Anterior cingulate cortex (tissue), 58 donors: ENCODE results near the gene TRPC4.
"Not testable (repeated sequence)": the region's sequence is repeated elsewhere in the genome, so short reads cannot be mapped to it uniquely, and the experiment has no call there.

Experiments used
- DNase-seq, 58 donors: peaks; one replicate each; lab custom pipeline; 2025; lab: John Stamatoyannopoulos, UW

The TRPC4 gene

DNA sequence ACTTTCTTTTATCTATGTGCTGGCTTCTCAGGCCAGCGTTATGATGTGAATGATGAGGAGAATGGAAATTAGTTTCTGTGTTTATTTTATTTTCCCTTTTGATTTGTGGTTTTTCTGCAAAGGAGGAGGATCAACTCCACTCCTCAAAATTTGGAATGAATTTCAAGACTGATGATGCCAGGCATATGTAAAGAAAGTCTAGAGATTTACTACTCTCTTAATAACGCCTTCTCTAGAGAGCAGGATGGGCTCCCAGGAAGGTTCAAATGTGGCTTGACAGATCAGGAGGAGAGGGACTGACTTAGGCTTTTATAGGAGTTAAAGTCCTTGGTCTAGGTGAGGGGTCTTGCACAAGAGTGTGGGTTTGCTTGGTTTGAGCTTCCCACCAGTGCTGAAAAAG lies 255.9 kb downstream of the TRPC4 start:
- DNase-seq: no peak

DNA sequence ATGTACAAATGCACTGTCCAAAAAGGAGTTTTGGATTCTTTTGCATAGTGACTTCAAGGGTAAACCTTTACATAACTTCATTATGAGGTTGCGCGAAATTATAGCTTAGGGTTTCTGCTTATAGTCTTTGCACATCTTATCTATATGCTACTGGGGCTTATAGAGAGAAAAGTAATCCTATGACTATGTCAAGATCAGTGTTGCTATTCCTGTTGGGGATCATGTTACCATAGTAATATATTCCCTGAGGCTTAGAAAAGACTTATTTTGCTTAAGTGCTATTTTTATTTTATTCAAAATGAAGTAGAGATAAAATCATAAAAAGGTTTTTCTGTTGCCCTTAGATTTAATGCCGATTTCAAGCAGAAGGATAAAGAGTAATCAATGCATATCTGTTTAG lies 256.3 kb downstream of the TRPC4 start:
- DNase-seq: no peak

DNA sequence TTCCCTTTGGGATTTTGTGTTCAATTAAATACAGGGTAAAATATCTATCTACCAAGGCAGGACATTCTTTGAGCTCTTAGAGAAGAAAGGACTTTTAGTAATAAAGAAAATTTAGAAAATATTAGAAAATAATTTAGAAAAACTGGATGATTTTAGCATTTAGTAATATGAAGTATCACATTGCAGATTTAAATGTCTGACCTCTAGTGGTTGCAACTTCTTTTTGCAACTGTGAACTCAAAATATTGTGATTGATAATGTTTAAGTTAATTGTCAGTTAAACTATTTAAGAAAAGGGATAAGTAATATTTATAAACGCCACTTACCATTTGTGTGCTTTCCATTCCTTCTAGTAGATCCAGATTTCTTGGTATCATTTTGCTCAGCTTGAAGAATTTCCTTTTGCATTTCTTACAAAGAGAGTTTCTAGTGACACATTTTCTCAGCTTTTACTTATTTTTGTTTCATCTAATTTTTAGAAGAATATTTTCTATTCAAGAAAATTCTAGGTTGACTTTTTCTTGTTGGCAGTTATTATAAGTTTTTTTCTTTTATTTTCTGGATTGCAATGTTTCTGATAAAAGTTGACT lies 260.7 kb downstream of the TRPC4 start:
- DNase-seq: no peak

DNA sequence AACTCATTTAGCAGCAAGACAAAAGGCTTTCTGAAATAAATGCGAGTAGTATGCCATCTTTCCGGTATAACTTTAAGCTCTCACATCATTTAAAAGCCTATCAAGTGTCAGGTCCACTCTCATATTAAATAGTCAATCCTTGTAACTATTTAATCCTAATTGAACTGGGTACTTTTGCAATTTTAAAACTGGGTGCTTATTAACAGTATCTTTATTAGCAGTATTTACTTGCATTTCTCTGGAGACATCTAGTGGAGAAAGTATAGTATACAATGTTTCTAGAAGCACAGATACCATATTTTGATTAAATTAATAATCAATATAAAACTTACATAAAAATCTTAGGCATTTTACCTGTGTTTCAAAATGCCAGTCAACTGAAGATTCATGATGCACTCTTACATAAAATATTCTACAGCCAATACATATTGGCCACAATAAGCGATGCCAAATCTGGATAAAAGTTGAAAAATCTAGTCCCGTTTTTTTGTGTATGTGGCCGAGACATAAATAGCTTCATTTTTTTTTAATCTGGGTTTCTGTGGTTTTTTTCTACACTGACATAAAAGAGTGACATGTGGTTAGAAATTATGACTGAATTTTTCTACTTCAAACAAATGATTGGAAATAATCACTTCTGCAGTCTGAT lies 266.7 kb downstream of the TRPC4 start:
- DNase-seq: no peak

DNA sequence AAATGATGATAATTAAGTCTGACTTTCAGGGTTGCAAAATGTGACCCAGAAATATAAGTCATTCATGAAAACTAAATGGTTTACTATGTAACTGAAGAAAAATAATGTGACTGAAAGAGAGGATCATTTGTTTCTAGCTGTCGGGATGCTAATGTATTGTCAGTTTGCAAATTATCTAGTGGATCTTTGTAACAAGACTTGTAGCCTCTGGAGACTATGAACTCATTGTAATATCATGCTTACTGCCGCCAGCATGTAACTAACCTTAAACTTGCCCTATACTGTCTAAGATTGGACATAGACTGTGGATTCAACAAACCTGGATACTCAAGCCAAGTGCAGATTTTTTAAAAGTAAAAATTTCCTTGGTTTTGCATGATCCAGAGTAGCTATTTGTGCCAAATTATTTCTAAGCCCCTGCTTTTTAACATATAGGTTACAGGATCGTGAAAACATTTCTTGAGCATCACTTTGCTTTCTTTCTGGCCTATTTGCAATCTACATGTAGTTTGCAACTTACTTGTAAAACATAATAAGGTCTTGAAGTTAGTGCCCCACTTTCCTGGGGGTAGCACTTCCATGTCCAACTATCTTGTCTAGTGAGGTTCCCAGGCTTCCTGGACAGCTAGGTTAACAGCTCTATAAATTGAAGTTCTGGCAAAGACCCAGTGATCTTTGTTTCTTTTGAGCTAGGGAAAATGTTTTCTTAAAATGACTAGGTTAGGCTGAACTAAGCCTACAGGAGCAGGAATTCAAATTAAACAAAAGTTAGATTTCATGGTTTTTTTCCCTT lies 267.7 kb downstream of the TRPC4 start:
- DNase-seq: no peak

DNA sequence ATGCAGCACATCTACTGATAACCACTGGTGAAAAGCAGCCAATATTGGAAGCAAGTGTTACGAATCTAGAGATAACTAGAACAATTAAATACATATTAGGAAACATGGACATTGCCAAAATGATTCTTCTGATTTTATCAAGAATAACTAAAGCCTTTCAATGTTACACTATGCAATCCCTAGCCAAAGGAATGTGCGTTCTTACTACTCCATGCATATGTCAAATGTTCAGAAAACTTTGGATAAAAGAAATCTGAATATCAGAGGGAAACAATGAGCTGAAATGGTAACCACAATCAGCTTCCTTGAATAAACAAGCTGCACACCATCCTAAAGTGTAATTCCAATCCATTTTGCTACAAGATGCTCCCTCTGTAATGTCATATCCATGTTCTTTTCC lies 270.1 kb downstream of the TRPC4 start:
- DNase-seq: no peak

DNA sequence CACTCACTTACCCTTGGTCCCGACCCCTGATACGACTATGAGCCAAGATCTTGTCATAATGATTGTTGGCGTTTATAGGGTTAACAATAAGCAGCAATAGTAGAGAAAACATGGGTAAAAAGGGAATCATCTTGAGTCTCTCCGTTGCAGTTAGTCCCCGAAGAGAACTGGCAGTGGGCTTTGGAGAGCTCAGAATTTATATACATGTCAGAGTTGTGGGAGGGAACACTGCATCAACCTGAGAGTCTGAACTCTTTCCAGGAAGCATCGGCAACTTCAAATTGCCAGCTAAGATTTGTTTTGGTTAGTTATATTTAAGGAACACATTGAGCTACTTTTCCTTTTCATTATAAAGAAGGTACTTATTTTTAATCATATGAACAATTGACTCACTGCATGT lies 271.0 kb downstream of the TRPC4 start, which contains the start of gene POSTN:
Gene POSTN, minus strand, starts transcription at position 172 of the 400 bp plus-strand sequence. Its CDS starts 42 bp downstream, at position 130.
- no peak for DNase-seq

DNA sequence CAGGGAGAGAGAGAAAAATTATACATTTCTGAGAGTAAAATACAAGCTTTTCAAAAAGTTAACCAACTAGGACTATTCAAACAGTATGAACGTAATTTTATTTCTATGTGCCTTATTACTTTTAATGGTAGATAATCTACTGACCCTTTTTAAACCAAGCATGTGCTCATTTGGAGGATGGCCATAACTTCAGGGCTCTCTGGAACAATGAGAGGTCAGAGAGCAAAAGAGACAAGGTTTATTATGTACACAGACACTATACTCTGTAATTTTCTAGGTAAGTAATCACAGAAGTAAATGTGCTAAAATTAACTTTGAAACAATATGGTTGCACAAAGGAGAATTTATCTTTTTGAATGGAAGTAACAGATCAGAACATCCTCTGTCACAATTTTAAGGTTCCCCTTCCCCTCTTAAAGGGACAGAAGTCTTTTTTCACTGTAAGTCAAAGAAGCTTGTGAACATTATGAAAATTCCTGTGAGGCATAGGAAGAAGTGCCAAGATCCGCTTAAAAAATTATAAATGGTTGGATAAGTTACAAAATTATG lies 272.0 kb downstream of the TRPC4 start:
- no peak for DNase-seq

DNA sequence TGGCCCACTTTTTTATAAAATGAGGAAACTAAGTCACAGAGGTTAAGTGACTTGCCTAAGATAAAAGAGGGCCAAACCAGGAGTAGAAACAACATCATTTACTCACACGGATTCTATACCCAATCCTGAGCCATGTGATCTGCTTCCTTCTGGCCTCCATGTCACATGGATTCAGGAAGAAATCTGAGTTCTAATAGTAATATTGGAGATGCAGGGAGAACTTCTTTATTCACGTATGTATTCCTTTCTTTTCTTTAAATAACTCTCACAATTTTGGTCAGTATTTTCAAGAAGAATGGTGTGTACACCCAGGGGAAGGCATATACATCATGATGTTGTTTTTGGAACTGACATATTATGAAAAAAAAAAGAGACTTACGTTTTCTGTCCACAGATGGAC lies 272.8 kb downstream of the TRPC4 start:
- DNase-seq: no peak

DNA sequence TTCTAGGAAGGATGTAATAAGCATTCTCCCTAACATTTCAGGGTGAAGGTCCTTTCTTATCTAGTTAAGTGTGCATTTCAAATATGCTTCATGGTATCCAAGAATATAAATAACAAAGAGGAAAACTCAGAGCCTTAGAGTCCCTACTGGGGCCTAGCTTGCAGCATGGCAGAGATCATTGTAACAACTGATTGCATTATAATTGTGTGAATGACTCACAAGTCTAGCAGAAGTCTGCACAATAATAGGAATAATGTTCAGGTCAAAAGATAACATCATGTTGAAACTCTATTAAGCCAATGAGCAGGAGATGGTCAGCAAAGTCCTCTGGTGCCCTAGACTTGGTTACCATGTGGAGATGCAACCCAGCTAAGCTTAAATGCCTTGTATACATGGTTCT lies 274.4 kb downstream of the TRPC4 start:
- DNase-seq: no peak

DNA sequence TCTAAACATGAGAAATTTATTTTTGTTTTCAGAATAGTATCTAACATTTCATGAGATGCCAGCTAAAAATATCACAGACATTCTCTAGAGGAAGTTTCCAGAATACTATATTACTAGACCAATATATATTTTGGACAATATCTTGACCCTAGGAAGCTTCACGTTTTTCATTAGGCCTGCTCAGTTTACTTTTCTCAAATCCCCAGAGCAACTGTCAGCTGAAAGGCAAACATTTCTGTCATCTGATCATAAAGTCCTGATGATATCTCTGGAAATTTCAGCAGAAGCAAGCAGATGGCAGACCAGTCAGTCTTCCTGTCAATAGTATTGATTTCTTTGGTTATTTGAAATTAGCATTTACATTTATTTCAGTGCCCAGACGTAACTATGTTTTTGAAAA lies 275.0 kb downstream of the TRPC4 start:
- DNase-seq: no peak

DNA sequence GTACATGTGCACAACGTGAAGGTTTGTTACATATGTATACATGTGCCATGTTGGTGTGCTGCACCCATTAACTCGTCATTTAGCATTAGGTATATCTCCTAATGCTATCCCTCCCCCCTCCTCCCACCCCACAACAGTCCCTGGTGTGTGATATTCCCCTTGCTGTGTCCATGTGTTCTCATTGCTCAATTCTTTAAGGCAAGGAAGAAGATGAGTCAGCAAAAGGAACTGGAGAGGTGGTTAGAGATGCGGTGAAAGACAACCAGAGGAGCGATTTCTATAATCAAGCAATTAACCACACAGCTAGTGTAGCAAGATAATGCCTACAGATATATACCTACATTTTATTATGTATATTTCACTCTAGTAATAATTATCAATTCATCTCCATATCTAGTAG lies 280.2 kb downstream of the TRPC4 start:
- not testable (repeated sequence) for DNase-seq

DNA sequence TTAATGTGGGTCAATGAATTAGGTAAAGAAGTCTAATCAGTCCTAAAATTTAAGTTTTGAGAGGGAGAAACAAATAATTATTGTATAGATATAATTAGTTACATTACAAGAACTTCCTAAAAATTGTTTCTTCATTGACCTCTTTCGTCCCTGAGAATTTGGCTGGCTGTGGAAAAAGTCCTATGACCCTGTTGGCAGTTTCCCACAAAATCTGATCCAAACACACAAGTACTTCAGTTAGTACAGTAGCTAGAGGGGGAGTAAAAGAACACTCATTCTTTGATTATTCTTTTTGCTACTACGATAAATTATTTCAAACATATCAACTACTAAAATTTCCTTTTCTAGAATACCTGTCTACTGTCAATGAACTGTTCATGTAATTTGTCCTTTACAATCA lies 282.3 kb downstream of the TRPC4 start:
- no peak for DNase-seq
